Measurements from ENCODE around the gene LRMDA.

Gene LRMDA

DNA sequence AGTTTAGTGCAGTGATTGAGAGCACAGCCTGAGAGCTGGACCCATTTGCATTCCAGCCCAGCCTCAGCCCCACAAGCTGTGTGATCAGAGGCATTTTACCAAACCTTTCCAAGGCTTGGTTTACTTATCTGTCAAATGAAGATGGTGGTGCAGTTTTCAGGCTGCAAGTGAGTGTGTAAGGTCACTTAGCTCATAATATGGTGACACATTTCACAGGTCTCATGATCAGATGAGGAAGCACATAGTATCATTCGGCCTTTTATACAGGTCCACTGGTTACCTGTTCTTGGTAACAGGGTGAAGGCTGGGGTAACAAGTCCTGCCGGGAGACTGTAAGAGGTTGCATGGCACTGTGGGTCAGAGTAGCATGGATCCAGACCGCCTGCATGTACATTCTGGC is 371.7 kb downstream of the LRMDA start:
- in situ Hi-C loops (cut with MboI; ENCODE audit: low sequenced_read_pairs): no loop called here

GRCh38 chr10:75803816-75804552 is 372.6 kb downstream of the LRMDA start:
- in situ Hi-C loops (cut with MboI; ENCODE audit: low sequenced_read_pairs): no loop called here

GRCh38 chr10:75806186-75806585 is 374.8 kb downstream of the LRMDA start:
- in situ Hi-C loops (cut with MboI; ENCODE audit: low sequenced_read_pairs): no loop called here

DNA sequence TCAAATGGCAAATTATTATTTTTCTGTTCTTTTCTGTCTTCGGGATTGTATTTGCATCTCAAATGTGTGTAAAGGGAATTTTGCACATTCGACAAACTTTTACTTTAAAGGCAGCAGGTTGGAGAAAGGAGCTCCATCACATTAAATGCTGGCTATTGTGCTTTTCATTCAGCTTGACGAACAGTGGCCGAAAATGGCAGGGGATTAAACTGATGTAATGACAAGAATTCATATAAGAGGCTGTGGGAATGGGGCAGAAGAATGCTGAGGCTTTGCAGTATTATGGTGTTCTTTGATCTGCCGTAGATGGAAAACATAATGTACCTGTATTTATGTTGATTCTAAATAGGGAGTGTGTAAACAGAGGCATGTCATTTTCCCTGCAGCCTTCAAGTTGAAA is 376.0 kb downstream of the LRMDA start:
- in situ Hi-C loops (cut with MboI; ENCODE audit: low sequenced_read_pairs): no loop called here

- in situ Hi-C loops (cut with MboI; ENCODE audit: low sequenced_read_pairs): no loop called here
These were observed 377.6 kb downstream of the LRMDA start for GRCh38 chr10:75809003-75809402.

DNA sequence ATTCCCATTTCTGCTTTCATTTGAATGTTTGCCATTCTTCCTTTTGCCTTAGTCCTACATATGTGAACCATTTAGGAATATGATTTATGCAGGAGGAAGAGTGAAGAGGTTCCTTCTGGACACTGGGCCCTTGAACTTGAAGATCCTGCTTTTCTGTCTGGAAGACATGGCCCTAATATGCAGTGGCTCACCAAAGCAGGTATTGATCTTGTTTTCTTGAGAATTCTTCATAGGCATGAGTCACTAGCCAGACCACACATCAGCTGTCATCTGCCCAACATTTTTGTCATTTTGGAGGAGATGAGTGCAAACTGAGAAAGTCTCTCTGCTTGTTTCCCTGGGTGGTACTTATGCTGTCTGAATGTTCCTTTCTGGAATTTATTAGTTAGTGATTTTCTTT is 382.6 kb downstream of the LRMDA start:
- in situ Hi-C loops (cut with MboI; ENCODE audit: low sequenced_read_pairs): no loop called here

- in situ Hi-C loops (cut with MboI; ENCODE audit: low sequenced_read_pairs): no loop called here
These were observed 383.6 kb downstream of the LRMDA start for GRCh38 chr10:75815066-75815465.

DNA sequence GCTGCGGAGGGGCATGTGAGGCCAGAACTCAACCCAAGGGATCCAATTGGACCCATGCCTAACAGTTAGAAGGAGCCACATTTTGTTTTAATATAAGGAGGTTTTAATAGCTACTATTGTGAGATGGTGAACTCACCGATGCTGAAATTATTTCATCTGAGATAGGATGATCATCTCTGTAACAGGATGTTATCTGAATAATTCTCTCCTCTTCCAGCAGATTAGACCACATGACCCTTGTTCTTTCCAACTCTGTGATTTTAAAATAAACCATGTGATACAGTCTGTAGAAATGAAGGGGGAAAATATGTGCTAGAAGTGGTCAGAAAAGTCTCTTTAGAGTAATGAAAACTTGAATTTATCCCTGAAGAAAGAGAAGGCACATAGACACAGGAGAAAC is 385.8 kb downstream of the LRMDA start:
- in situ Hi-C loops (cut with MboI; ENCODE audit: low sequenced_read_pairs): no loop called here

- in situ Hi-C loops (cut with MboI; ENCODE audit: low sequenced_read_pairs): no loop called here
These were observed 387.1 kb downstream of the LRMDA start for GRCh38 chr10:75818552-75818951.

- in situ Hi-C loops (cut with MboI; ENCODE audit: low sequenced_read_pairs): no loop called here
These were observed 393.8 kb downstream of the LRMDA start for GRCh38 chr10:75825235-75825634.

DNA sequence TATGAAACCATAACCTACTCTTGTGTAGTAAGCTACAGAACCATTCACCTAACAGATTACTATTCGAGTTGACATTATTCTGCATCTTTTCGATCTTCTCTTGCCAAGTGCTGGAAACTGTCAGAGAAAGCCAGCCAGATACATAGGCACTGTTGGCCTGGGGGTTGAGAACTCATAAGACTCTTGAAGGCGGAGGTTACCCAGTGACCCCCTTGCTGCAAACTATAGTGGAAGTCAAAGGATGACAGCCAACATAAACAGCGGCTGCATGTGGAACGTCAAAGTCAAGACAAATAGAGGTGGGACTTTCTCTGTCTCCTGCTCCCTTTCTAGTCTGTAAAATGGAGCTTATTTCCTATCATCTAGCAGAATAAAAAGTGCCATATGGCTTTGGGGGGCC is 394.2 kb downstream of the LRMDA start:
- in situ Hi-C loops (cut with MboI; ENCODE audit: low sequenced_read_pairs): no loop called here

DNA sequence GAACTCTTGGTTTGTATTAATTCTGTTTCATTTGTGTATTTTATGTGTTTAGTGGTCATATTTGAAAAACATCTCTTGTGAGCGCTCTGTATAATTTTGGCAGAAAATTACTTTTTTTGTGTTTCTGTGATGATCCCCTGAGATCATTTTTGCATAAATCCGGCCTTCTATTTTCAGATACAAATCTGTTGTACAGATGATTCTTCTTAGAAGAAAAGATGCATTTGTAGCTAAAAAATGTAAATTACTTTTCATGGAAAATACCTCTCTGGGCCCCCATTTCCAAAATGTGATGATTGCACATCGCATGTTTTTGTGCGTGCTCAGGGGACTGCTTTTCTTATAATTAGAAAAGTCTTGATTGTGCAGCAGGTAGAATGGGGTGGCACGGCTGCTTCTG is 395.4 kb downstream of the LRMDA start:
- in situ Hi-C loops (cut with MboI; ENCODE audit: low sequenced_read_pairs): no loop called here

DNA sequence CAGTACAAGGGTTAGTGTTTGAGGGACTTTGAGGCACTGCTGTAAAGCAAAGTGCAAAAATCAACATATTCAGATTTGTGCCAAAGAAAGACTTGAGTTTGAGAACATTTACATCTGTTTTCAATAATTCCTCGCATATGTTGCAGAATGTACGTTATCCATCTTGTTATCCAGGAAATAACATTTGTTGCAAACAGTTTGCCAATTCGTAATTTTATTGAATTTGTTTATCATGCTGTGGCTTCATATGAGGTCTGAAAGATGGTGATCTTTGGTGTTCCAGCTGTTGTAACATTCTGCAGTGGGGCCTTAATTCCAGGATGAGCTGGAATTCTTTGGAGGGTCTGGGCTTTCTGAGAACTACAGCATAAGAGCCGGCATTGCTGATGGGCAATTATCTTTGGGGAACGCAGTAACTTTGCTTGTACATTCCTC is 396.2 kb downstream of the LRMDA start:
- in situ Hi-C loops (cut with MboI; ENCODE audit: low sequenced_read_pairs): no loop called here

- in situ Hi-C loops (cut with MboI; ENCODE audit: low sequenced_read_pairs): no loop called here
These were observed 397.0 kb downstream of the LRMDA start for GRCh38 chr10:75828413-75828812.

DNA sequence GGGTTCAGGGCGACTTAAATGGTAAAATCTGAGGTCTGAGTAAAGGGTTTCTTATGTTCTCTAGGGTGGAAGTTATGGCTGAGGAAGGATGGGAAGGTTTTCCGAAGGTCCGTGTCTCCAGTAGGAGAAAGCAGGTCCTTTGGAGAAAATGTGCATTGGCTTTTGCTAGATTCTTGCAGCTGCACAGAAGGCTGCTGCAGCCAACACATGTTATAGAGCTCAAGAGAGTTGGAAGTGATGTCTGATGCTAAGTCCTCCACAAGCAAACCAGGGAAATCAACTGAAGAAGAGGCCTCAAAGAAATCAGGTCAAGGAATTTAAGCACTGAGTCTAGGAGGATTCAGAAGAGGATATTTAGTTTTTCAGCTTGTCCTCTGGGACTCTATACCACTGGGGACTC is 404.6 kb downstream of the LRMDA start:
- in situ Hi-C loops (cut with MboI; ENCODE audit: low sequenced_read_pairs): no loop called here

DNA sequence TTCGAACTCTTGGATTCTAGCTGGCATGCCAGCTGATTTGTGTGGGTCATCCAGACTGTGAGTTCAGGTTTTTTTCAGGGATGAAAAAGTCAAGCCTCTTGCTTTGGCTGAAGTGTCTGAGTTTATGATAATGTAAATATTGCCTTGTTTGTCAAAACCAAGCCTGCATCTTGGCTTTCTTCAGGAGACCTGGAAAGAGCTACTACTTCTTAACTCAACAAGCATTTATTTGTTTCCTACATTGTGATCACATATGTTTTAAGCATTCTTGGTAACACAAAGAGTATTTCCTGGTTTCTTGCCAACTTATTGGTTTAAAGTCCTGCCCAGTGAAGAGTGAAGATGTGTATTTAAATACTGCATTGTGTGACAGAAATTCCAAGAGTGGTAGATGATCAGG is 407.1 kb downstream of the LRMDA start:
- in situ Hi-C loops (cut with MboI; ENCODE audit: low sequenced_read_pairs): no loop called here

- in situ Hi-C loops (cut with MboI; ENCODE audit: low sequenced_read_pairs): no loop called here
These were observed 407.6 kb downstream of the LRMDA start for GRCh38 chr10:75839020-75839419.

DNA sequence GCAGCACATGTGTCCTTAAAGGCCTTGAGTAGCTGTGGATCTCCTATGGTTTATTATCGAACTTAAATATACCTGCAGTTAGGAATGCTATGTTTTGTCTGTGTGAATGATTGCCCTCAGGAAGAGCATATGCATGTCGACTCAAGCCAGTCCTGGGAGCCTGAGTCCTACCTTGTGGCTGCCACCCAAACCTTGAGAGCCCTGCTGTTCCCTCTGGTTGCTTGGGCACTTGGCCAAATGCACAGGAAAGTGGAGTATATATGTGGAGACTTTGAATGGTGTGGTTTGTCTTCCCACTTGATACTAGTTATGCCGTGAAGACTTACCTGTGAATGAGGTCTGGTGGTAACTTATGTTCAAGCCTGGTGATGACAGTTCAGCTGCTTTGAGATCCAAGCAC is 409.8 kb downstream of the LRMDA start:
- in situ Hi-C loops (cut with MboI; ENCODE audit: low sequenced_read_pairs): no loop called here

- in situ Hi-C loops (cut with MboI; ENCODE audit: low sequenced_read_pairs): no loop called here
These were observed 413.9 kb downstream of the LRMDA start for GRCh38 chr10:75845176-75845947.

DNA sequence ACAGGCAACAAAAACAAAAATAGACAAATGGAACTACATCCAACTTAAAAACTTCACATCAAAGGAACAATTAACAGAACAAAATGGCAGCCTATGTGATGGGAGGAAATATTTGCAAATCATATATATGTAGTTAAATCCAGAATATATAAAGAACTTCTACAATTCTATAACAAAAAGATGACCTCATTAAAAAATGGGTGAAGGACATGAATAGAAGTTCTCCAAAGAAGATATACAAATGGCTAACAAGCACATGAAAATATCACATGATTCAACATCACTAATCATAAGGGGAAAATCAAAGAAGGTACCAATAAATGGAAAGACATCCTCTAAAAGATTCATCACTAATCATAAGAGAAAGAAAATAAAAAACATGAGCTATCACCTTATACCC is 416.1 kb downstream of the LRMDA start:
- in situ Hi-C loops (cut with MboI; ENCODE audit: low sequenced_read_pairs): no loop called here

DNA sequence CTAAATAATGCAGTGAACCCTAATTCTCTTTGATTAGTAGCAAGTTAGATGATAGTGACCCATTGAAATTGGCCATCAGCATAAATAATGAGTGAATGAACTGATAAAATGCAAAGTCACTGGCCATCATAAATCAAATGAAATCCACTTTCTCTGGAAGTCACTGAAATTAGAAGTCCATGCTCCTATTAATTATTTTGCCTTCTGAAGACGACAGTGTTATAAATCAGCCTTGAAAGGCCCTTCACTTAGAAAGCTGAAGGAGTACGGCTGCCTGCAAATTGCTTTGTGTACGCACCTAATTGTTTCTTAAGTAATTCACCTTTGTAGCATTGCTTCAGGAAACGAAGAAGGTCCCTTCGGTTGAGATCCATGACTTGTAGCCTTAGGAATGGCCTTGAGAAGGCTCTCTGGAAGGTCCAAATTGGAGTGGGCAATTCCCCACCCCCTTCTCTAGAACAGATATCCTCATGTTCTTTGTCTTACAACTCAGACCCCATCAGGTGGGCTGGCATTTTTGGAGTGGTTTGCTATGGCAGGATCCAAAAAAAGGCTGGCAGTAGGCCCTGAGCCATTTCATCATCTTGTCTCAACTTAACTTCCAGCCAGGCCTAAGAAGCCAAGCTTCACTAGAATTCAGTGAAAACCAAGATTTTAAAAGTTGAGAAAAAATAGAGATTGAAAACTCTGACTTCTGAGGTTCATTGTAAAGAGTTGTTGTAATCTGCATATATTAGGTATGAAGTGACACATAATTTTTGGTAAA is 420.3 kb downstream of the LRMDA start:
- in situ Hi-C loops (cut with MboI; ENCODE audit: low sequenced_read_pairs): no loop called here

Measured in hTERT RPE-1 (cell line).